H1 (cell line): Measurements from ENCODE around the gene GLG1. TPM values are rescaled to one million over a fixed set of nuclear protein-coding genes. Genes with fewer than 3 reads are reported as not detected.

Source experiments
- CTCF ChIA-PET: fragments of 300-600 bp; sonication (Branson Sonifier 250); formaldehyde crosslinking; loops from one replicate; lab custom pipeline; 2021; ENCODE audit not compliant: partially characterized antibody; lab: Charles Lee
- POLR2A ChIA-PET: fragments of 300-600 bp; sonication (Branson Sonifier 250); formaldehyde crosslinking; loops from one replicate; lab custom pipeline; 2021; ENCODE audit warnings: inconsistent platforms; ENCODE audit not compliant: partially characterized antibody; lab: Charles Lee
- DNase-seq, 2 experiments: peaks; one replicate each; pipeline versions ENCODE4 v3.0.0 to v3.0.0-alpha.2; 2010 to 2022; ENCODE audit warnings: low spot score in 2 of 2, low read depth in 1 of 2, mixed read lengths in 1 of 2
- FAIRE-seq: peaks from 2 replicates; lab custom pipeline; 2011; peaks lifted over from hg19 to GRCh38; lab: Jason Lieb, UNC
- H2AFZ ChIP-seq: 2 replicates; pipeline ENCODE4 v1.8.1; 2012; ENCODE audit warnings: low read length, inconsistent platforms
- H2AK5ac ChIP-seq: 2 replicates; pipeline ENCODE4 v1.6.1; 2013; ENCODE audit warnings: low read depth, low read length
- H2BK120ac ChIP-seq: replicated peaks from 2 replicates; pipeline ENCODE3; 2013; ENCODE audit warnings: low read depth, low read length, inconsistent platforms
- H2BK12ac ChIP-seq: 2 replicates; pipeline ENCODE4 v1.6.1; 2013; ENCODE audit warnings: low read depth, low read length
- H2BK15ac ChIP-seq: 2 replicates; pipeline ENCODE4 v1.6.1; 2013; ENCODE audit warnings: low read length
- H2BK20ac ChIP-seq: 2 replicates; pipeline ENCODE4 v1.6.1; 2013; ENCODE audit warnings: low read length
- H2BK5ac ChIP-seq: 2 replicates; pipeline ENCODE4 v1.6.1; 2013; ENCODE audit warnings: low read depth, low read length
- H3K14ac ChIP-seq: 2 replicates; pipeline ENCODE4 v1.6.1; 2013; ENCODE audit warnings: inconsistent platforms; ENCODE audit not compliant: insufficient read length
- H3K18ac ChIP-seq: 2 replicates; pipeline ENCODE4 v1.6.1; 2013; ENCODE audit warnings: low read length; ENCODE audit errors: extremely low read depth
- H3K23ac ChIP-seq: 2 replicates; pipeline ENCODE4 v1.6.1; 2013; ENCODE audit warnings: inconsistent platforms; ENCODE audit not compliant: insufficient read length
- H3K23me2 ChIP-seq: 2 replicates; pipeline ENCODE4 v1.6.1; 2013; ENCODE audit warnings: low read depth, low read length
- H3K27ac ChIP-seq: 2 replicates; pipeline ENCODE4 v1.6.1; 2011; ENCODE audit warnings: low read depth, low read length, inconsistent platforms
- H3K27me3 ChIP-seq, 4 experiments: replicated peaks in 1 of 4; 1 replicate in 1 of 4; 2 replicates in 3 of 4; pipeline versions ENCODE4 v1.6.1 to v1.8.1; 2011 to 2013; ENCODE audit warnings: low read length in 3 of 4, mild to moderate bottlenecking in 3 of 4, inconsistent platforms in 2 of 4, mixed read lengths in 2 of 4, moderate library complexity in 1 of 4; ENCODE audit not compliant: control insufficient read depth in 3 of 4, insufficient read depth in 3 of 4; ENCODE audit errors: extremely low read depth in 1 of 4
- H3K36me3 ChIP-seq, 4 experiments: 2 replicates each; pipeline versions ENCODE4 v1.6.1 to v1.8.1; 2011 to 2013; ENCODE audit warnings: mild to moderate bottlenecking in 4 of 4, low read length in 3 of 4, moderate library complexity in 2 of 4, control low read depth in 1 of 4, inconsistent platforms in 1 of 4; ENCODE audit not compliant: insufficient read depth in 4 of 4, control insufficient read depth in 2 of 4
- H3K4ac ChIP-seq: replicated peaks from 2 replicates; pipeline ENCODE3; 2013; ENCODE audit warnings: low read length, low read depth, mixed read lengths, inconsistent platforms; ENCODE audit not compliant: insufficient read length
- H3K4me1 ChIP-seq, 4 experiments: replicated peaks in 1 of 4; 1 replicate in 1 of 4; 2 replicates in 3 of 4; pipeline versions ENCODE4 v1.6.1 to v1.8.1; 2011 to 2013; ENCODE audit warnings: low read length in 3 of 4, inconsistent platforms in 2 of 4, mixed read lengths in 1 of 4; ENCODE audit not compliant: insufficient read depth in 4 of 4, control insufficient read depth in 3 of 4
- H3K4me2 ChIP-seq, 2 experiments: 2 replicates each; pipeline versions ENCODE4 v1.6.1 to v1.8.1; 2011 to 2013; ENCODE audit warnings: low read depth in 2 of 2, low read length in 2 of 2, control low read depth in 1 of 2, inconsistent platforms in 1 of 2, mild to moderate bottlenecking in 1 of 2; ENCODE audit not compliant: insufficient read depth in 1 of 2
- H3K4me3 ChIP-seq, 4 experiments: fragments of 200-600, 300-600 bp in 1 of 4; sonication (generic), shearing (Covaris generic), sonication (Bioruptor Twin) in 1 of 4; 2 replicates each; pipeline versions ENCODE4 v1.5.1 to v1.8.1; 2011 to 2016; ENCODE audit warnings: low read length in 4 of 4, low read depth in 3 of 4, control low read depth in 2 of 4, inconsistent platforms in 2 of 4, mild to moderate bottlenecking in 2 of 4, mixed read lengths in 1 of 4, moderate library complexity in 1 of 4; ENCODE audit not compliant: insufficient read depth in 2 of 4; ENCODE audit errors: extremely low read depth in 1 of 4
- H3K56ac ChIP-seq: replicated peaks from 2 replicates; pipeline ENCODE3; 2013; ENCODE audit warnings: low read depth, mild to moderate bottlenecking, mixed read lengths, low read length, inconsistent platforms; ENCODE audit not compliant: insufficient read length
- H3K79me1 ChIP-seq: 2 replicates; pipeline ENCODE4 v1.6.1; 2013; ENCODE audit warnings: low read depth, low read length, control low read depth
- H3K79me2 ChIP-seq, 2 experiments: 2 replicates each; pipeline versions ENCODE4 v1.6.1 to v1.8.1; 2012 to 2013; ENCODE audit warnings: low read length in 2 of 2, mild to moderate bottlenecking in 2 of 2, inconsistent platforms in 1 of 2; ENCODE audit not compliant: insufficient read depth in 2 of 2, control insufficient read depth in 1 of 2
- H3K9ac ChIP-seq, 4 experiments: replicated peaks in 1 of 4; 1 replicate in 1 of 4; 2 replicates in 3 of 4; pipeline versions ENCODE4 v1.6.1 to v1.8.1; 2011 to 2013; ENCODE audit warnings: low read depth in 3 of 4, low read length in 3 of 4, control low read depth in 2 of 4, mild to moderate bottlenecking in 2 of 4, moderate library complexity in 2 of 4, inconsistent platforms in 1 of 4; ENCODE audit errors: extremely low read depth in 1 of 4
- H3K9me3 ChIP-seq, 2 experiments: 2 replicates each; pipeline versions ENCODE4 v1.6.1 to v1.8.1; 2012 to 2013; ENCODE audit warnings: mild to moderate bottlenecking in 2 of 2, moderate library complexity in 2 of 2, control low read depth in 1 of 2, inconsistent platforms in 1 of 2, low read depth in 1 of 2, low read length in 1 of 2, mixed read lengths in 1 of 2; ENCODE audit not compliant: insufficient read depth in 2 of 2
- H4K20me1 ChIP-seq, 2 experiments: replicated peaks in 1 of 2; 2 replicates each; pipeline versions ENCODE3 to v1.8.1; 2011 to 2013; ENCODE audit warnings: inconsistent platforms in 2 of 2, low read length in 2 of 2, mild to moderate bottlenecking in 1 of 2; ENCODE audit not compliant: insufficient read depth in 2 of 2, control insufficient read depth in 1 of 2
- H4K5ac ChIP-seq: 2 replicates; pipeline ENCODE4 v1.6.1; 2013; ENCODE audit warnings: low read length, low read depth, mixed read lengths, inconsistent platforms; ENCODE audit not compliant: insufficient read length
- H4K8ac ChIP-seq: 2 replicates; pipeline ENCODE4 v1.8.0; 2013; ENCODE audit warnings: mild to moderate bottlenecking, moderate library complexity, low read length, inconsistent platforms; ENCODE audit not compliant: insufficient read depth; ENCODE audit errors: extremely low read depth
- H4K91ac ChIP-seq: replicated peaks from 2 replicates; pipeline ENCODE3; 2013; ENCODE audit warnings: low read length, mixed read lengths, inconsistent platforms; ENCODE audit not compliant: insufficient read length
- CEBPB ChIP-seq: IDR thresholded peaks from 2 replicates; pipeline ENCODE4 v1.6.1; 2012; ENCODE audit warnings: low read depth, low read length
- GABPA ChIP-seq: IDR thresholded peaks from 2 replicates; pipeline ENCODE4 v1.6.1; 2011; ENCODE audit warnings: mild to moderate bottlenecking, low read length, moderate library complexity, borderline replicate concordance; ENCODE audit not compliant: insufficient read depth
- TBP ChIP-seq: IDR thresholded peaks from 2 replicates; pipeline ENCODE4 v1.6.1; 2011; ENCODE audit warnings: low read depth, low read length, improper control_type of control experiment
- WGBS, 2 experiments: shearing (Covaris generic) in 1 of 2; methylation state at CpG; one replicate each; pipeline versions ENCODE4 v1.1.6 to v1.1.7; 2013 to 2015; ENCODE audit warnings: low lambda C conversion rate in 2 of 2, mixed read lengths in 2 of 2, inconsistent platforms in 1 of 2, low coverage in 1 of 2, missing lambda C conversion rate in 1 of 2; ENCODE audit not compliant: insufficient replicate concordance in 2 of 2, insufficient coverage in 1 of 2, insufficient read length in 1 of 2; ENCODE audit errors: extremely low coverage in 1 of 2, missing lambda C conversion rate in 1 of 2; 5-methylcytosine and 5-hydroxymethylcytosine counted together
- polyA plus RNA-seq, 7 experiments: library from polyadenylated mRNA; depleted of rRNA in 3 of 7; stranded (reverse) in 5 of 7; unstranded in 2 of 7; fragments of >200 nt in 5 of 7; fragments of 200-250 nt in 2 of 7; gene quantifications; 1 replicate in 5 of 7; 2 replicates in 1 of 7; 4 replicates in 1 of 7; pipeline versions ENCODE4 v1.2.1 to v1.2.3, GENCODE V29; 2011 to 2013; ENCODE audit warnings: missing spikeins in 2 of 7, mixed read lengths in 2 of 7
- total RNA-seq: library from RNA; stranded (reverse); fragmentation: NEBNext Ultra II Directional; extraction: Animal tissue kit (Norgen Biotek cat#: 25700); gene quantifications from 2 replicates; pipeline ENCODE4 v1.2.1, GENCODE V29; 2021

GLG1 gene
- total and polyA plus RNA-seq, 2 of the 8 experiments (the other 6 are each of a cell fraction or from before 2014, with no cell fraction given), result 53.4 to 139 TPM

DNA sequence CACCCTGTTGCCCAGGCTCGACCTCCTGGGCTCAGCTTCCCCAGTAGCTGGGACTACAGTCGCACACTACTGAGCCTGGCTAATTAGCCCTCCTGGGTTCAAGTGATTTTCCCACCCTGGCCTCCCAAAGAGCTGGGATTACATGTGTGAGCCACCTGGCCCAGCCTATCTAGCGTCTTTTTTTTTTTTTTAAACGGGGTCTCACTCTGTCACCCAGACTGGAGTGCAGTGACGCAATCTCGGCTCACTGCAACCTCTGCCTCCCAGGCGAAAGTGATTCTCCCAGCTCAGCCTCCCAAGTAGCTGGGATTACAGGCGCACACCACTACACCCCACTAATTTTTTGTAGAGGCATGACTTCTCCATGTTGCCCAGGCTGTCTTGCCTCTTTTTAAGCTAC is 33.3 kb downstream of the GLG1 start:
- no peak for DNase-seq
- Histone ChIP-seq H3K4me3 (no peak overlapping the region), H3K23ac (no peak overlapping the region), H3K79me2 (peaks cover 3 to 98% of the 10 kb centered on the region in 2 experiments), H2AFZ (no peak overlapping the region), H2BK20ac (no peak overlapping the region), H2BK120ac (no peak overlapping the region), H2BK5ac (no peak overlapping the region), H3K27me3 (no peaks in the 10 kb centered on the region), H3K9me3 (no peaks in the 10 kb centered on the region), H3K56ac (no peak overlapping the region), H4K20me1 (peaks cover 3 to 17% of the 10 kb centered on the region in 2 experiments), H3K4me1 (no peaks in the 10 kb centered on the region), H3K4me2 (no peak overlapping the region), H3K9ac (no peak overlapping the region), H3K4ac (no peak overlapping the region), H2BK12ac (no peak overlapping the region), H2BK15ac (no peak overlapping the region), H3K79me1 (peaks cover 11% of the 10 kb centered on the region), H3K36me3 (no peaks in the 10 kb centered on the region), H3K18ac (no peak overlapping the region), H3K27ac (no peak overlapping the region), H3K14ac (no peak overlapping the region), H4K5ac (no peak overlapping the region), H2AK5ac (no peak overlapping the region), H4K8ac (no peak overlapping the region), H4K91ac (no peak overlapping the region), H3K23me2 (no peaks in the 10 kb centered on the region)
- ChIA-PET CTCF (interaction anchor here (0.7 to 1.4 kb wide), 2 partner anchors 17 to 33 kb away, joined by 3 read pairs; partner anchors contain the start of gene GLG1), POLR2A (interaction anchor here (0.6 to 1.5 kb wide), 3 partner anchors 12 to 33 kb away, joined by 3 to 6 read pairs (median 5); partner anchors contain the start of gene GLG1)
- FAIRE-seq, result no peak
- 93% methylated on average over 7 of the region's 8 CpGs; no CpG with 5 or more reads in 1 of the 2 experiments for WGBS, 2 experiments
- TF ChIP-seq GABPA, result no peak
- TF ChIP-seq TBP, result no peak
- peak; percentile 73 for TF ChIP-seq CEBPB
